ENCODE measurements around the gene GNAT1.

The GNAT1 gene

DNA sequence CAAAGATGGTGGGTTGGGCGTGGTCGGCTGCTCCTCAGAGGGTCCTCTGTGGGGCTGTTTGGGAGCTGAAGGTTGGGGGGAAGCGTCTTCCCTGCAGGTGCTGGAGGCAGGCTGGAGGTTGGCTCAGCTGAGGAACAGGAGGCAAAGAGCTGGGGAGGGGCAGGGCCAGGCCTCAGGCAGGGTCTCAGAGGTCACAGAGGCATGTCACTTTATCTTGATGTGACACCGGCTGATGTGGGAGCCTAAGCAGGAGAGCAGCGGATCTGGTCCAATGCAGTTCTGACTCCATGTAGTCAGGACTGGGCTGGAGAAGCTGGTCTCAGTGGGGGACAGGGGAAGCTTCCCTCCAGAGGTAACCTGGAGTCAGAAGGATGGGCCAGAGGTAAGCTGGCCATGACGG is 7.7 kb upstream of the GNAT1 start:
- H3K4me1 ChIP-seq = no peaks in the 10 kb centered on the region
- peaks cover 0 to 63% (median 38%) of the 10 kb centered on the region in 3 donors for H3K36me3 ChIP-seq
- intact Hi-C loops (cut with DNase I; ENCODE audit: low total_unique reads) = no loop called here
- H3K4me3 ChIP-seq = no peak overlapping the region
- no peak overlapping the region for H3K27ac ChIP-seq
- H3K9me3 ChIP-seq = no peaks in the 10 kb centered on the region
- H3K27me3 ChIP-seq = no peaks in the 10 kb centered on the region
- TF ChIP-seq, protein P1, sequence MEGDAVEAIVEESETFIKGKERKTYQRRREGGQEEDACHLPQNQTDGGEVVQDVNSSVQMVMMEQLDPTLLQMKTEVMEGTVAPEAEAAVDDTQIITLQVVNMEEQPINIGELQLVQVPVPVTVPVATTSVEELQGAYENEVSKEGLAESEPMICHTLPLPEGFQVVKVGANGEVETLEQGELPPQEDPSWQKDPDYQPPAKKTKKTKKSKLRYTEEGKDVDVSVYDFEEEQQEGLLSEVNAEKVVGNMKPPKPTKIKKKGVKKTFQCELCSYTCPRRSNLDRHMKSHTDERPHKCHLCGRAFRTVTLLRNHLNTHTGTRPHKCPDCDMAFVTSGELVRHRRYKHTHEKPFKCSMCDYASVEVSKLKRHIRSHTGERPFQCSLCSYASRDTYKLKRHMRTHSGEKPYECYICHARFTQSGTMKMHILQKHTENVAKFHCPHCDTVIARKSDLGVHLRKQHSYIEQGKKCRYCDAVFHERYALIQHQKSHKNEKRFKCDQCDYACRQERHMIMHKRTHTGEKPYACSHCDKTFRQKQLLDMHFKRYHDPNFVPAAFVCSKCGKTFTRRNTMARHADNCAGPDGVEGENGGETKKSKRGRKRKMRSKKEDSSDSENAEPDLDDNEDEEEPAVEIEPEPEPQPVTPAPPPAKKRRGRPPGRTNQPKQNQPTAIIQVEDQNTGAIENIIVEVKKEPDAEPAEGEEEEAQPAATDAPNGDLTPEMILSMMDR (IDR thresholded peaks at IDR 0.05) = no peak
- no peak for DNase-seq

- intact Hi-C loops (cut with DNase I; ENCODE audit: low total_unique reads) = no loop called here
- Histone ChIP-seq H3K27ac (no peak overlapping the region), H3K36me3 (peaks cover 0 to 63% (median 38%) of the 10 kb centered on the region in 3 donors), H3K4me3 (no peak overlapping the region), H3K9me3 (no peaks in the 10 kb centered on the region), H3K4me1 (peaks cover 0 to 3% (median 0%) of the 10 kb centered on the region in 4 donors), H3K27me3 (no peaks in the 10 kb centered on the region)
- DNase-seq = no peak
- TF ChIP-seq, protein P1 (IDR thresholded peaks at IDR 0.05) = no peak
Observed at GRCh38 chr3:50184242-50184978, 7.0 kb upstream of the GNAT1 start.

DNA sequence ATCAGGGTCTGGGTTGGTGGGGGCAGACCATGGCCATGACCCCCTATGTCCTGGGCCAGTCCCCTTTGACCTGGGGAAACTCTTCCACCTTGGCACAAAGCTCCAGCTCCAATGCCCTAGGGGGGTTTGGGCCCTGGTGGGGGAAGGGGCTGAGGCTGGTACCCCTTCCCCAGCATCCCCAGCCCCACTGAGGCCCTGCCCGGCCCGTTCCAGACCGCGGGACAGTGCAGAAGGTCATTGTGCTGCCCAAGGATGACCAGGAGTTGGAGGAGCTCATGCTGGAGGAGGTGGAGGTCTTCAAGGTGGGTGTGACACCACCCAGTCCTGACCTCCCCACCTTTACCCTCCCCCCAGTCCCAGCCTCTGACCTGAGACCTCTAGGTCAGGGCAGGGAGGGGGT is 6.2 kb upstream of the GNAT1 start:
- TF ChIP-seq, protein P1 (IDR thresholded peaks at IDR 0.05) = no peak
- H3K9me3 ChIP-seq = no peaks in the 10 kb centered on the region
- no peak overlapping the region for H3K27ac ChIP-seq
- peaks cover 0 to 63% (median 38%) of the 10 kb centered on the region in 3 donors for H3K36me3 ChIP-seq
- H3K4me3 ChIP-seq = no peak overlapping the region
- no peaks in the 10 kb centered on the region for H3K27me3 ChIP-seq
- peaks cover 0 to 3% (median 0%) of the 10 kb centered on the region in 4 donors for H3K4me1 ChIP-seq
- no peak for DNase-seq
- intact Hi-C loops (cut with DNase I; ENCODE audit: low total_unique reads) = no loop called here

- Histone ChIP-seq H3K4me3 (no peak overlapping the region), H3K27ac (no peak overlapping the region), H3K9me3 (no peaks in the 10 kb centered on the region), H3K36me3 (peaks cover 0 to 63% (median 38%) of the 10 kb centered on the region in 3 donors), H3K27me3 (no peaks in the 10 kb centered on the region), H3K4me1 (peaks cover 0 to 3% (median 0%) of the 10 kb centered on the region in 4 donors)
- TF ChIP-seq, protein P1 (IDR thresholded peaks at IDR 0.05) = no peak
- no peak for DNase-seq
- intact Hi-C loops (cut with DNase I; ENCODE audit: low total_unique reads) = no loop called here
Observed at GRCh38 chr3:50186096-50186495, 5.3 kb upstream of the GNAT1 start.

DNA sequence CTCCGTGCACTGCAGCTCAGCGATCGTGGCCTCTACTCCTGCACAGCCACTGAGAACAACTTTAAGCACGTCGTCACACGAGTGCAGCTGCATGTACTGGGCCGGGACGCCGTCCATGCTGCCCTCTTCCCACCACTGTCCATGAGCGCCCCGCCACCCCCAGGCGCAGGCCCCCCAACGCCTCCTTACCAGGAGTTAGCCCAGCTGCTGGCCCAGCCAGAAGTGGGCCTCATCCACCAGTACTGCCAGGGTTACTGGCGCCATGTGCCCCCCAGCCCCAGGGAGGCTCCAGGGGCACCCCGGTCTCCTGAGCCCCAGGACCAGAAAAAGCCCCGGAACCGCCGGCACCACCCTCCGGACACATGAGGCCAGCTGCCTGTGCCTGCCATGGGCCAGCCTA is 3.7 kb upstream of the GNAT1 start:
- peaks cover 0 to 7% (median under 1%) of the 10 kb centered on the region in 4 donors for H3K4me1 ChIP-seq

More for the DNA sequence above, 3.7 kb upstream of the GNAT1 start:
- Histone ChIP-seq H3K4me3 (no peak overlapping the region), H3K27me3 (peaks cover 0 to 10% of the 10 kb centered on the region in 2 donors), H3K9me3 (no peaks in the 10 kb centered on the region), H3K36me3 (peaks cover 0 to 54% (median 31%) of the 10 kb centered on the region in 3 donors), H3K27ac (no peak overlapping the region)
- TF ChIP-seq, protein P1 (IDR thresholded peaks at IDR 0.05) = no peak
- intact Hi-C loops (cut with DNase I; ENCODE audit: low total_unique reads) = no loop called here
- no peak for DNase-seq
